ENCODE data around the gene DLX6.

DNA sequence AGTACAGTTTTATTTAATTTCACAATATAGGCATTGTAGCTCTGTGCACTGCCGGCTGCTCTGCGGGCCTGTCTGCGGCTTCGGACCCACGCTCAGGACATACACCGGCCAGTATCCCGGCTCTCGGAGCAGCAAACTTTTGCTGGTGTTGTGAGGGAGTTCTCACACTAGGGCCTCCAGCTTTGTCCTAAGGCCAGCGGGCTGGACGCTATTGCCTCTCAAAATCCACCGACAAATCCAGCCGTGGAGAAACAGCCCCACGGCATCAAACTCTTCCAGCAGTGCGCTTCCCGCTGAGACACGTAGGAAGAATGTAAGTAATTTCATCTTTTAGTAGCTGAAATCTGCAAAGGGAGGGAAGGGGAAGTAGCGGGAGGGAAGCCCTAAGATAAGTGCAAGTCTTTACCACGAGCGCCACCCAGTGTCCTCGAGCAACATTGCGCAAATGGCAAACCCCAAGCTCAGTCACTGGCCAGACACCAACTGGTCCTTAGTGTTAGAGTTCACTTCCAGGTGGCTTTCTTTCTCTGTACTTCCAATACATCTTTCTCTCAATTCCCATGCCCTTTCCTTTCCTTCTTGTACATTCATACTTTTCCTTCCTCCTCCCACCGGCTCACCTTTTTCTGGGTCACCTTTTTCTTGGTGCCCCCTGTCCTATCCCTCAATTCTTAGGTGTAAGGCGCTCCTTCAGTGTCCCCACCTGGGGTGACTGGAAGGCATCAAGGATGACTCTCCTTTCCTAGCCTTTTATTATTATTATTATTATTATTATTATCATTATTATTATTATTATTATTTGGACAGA is 22.3 kb downstream of the DLX6 start:
- TF ChIP-seq, protein P1, sequence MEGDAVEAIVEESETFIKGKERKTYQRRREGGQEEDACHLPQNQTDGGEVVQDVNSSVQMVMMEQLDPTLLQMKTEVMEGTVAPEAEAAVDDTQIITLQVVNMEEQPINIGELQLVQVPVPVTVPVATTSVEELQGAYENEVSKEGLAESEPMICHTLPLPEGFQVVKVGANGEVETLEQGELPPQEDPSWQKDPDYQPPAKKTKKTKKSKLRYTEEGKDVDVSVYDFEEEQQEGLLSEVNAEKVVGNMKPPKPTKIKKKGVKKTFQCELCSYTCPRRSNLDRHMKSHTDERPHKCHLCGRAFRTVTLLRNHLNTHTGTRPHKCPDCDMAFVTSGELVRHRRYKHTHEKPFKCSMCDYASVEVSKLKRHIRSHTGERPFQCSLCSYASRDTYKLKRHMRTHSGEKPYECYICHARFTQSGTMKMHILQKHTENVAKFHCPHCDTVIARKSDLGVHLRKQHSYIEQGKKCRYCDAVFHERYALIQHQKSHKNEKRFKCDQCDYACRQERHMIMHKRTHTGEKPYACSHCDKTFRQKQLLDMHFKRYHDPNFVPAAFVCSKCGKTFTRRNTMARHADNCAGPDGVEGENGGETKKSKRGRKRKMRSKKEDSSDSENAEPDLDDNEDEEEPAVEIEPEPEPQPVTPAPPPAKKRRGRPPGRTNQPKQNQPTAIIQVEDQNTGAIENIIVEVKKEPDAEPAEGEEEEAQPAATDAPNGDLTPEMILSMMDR (conservative IDR thresholded peaks at IDR 0.05): peak; percentile 92
- TF ChIP-seq ZFX (IDR thresholded peaks at IDR 0.05): no peak

All from C4-2B (cell line).